HG03108 (cell line): Measurements from ENCODE around the gene ABCC6.
"Not testable (repeated sequence)": the region's sequence is repeated elsewhere in the genome, so short reads cannot be mapped to it uniquely, and the experiment has no call there.

Source experiments
- ATAC-seq: cut with Tn5 transposase; IDR thresholded peaks from one replicate; pipeline ENCODE4 v1.9.1; 2021; ENCODE audit warnings: moderate library complexity; ENCODE audit not compliant: unreplicated experiment

Gene ABCC6

GRCh38 chr16:16163571-16163970 lies 59.7 kb downstream of the ABCC6 start:
- ATAC-seq: no peak

- no peak for ATAC-seq
Observed at GRCh38 chr16:16163109-16163508, 60.2 kb downstream of the ABCC6 start.

- ATAC-seq: no peak
Observed at GRCh38 chr16:16162591-16162990, 60.7 kb downstream of the ABCC6 start.

- not testable (repeated sequence) for ATAC-seq
Observed at GRCh38 chr16:16161840-16162239, 61.5 kb downstream of the ABCC6 start.

GRCh38 chr16:16161319-16161718 lies 62.0 kb downstream of the ABCC6 start:
- ATAC-seq: no peak

GRCh38 chr16:16159662-16160061 lies 63.6 kb downstream of the ABCC6 start:
- ATAC-seq: no peak

- no peak for ATAC-seq
Observed at GRCh38 chr16:16158741-16159374, 64.4 kb downstream of the ABCC6 start.

- no peak for ATAC-seq
Observed at GRCh38 chr16:16158082-16158658, 65.1 kb downstream of the ABCC6 start.

GRCh38 chr16:16157166-16157565 lies 66.1 kb downstream of the ABCC6 start:
- no peak for ATAC-seq

GRCh38 chr16:16155234-16155633 lies 68.1 kb downstream of the ABCC6 start:
- no peak for ATAC-seq

- ATAC-seq: no peak
Observed at GRCh38 chr16:16154281-16154951, 68.9 kb downstream of the ABCC6 start.

- ATAC-seq: not testable (repeated sequence)
Observed at GRCh38 chr16:16153000-16153399, 70.3 kb downstream of the ABCC6 start.

- no peak for ATAC-seq
Observed at GRCh38 chr16:16151315-16151714, 72.0 kb downstream of the ABCC6 start.

GRCh38 chr16:16150878-16151152 lies 72.5 kb downstream of the ABCC6 start:
- no peak for ATAC-seq

GRCh38 chr16:16150117-16150877 lies 73.0 kb downstream of the ABCC6 start:
- ATAC-seq: no peak

GRCh38 chr16:16149710-16150116 lies 73.6 kb downstream of the ABCC6 start:
- no peak for ATAC-seq

- no peak for ATAC-seq
Observed at GRCh38 chr16:16148755-16149154, 74.5 kb downstream of the ABCC6 start.

GRCh38 chr16:16148000-16148599 lies 75.2 kb downstream of the ABCC6 start:
- ATAC-seq: not testable (repeated sequence)

GRCh38 chr16:16147316-16147999 lies 75.8 kb downstream of the ABCC6 start:
- ATAC-seq: no peak

GRCh38 chr16:16146380-16147315 lies 76.6 kb downstream of the ABCC6 start:
- no peak for ATAC-seq
